Gastrocnemius medialis (tissue), 4 donors: Measurements from ENCODE around the gene TNS1. TPM values are rescaled to one million over a fixed set of nuclear protein-coding genes. Genes with fewer than 3 reads are reported as not detected.

Experiments
- ATAC-seq, 2 donors: fragments of 150-250 bp; one replicate each; pipeline ENCODE4 v1.9.1; 2016
- DNase-seq, 2 donors: peaks; one replicate each; pipeline ENCODE4 v3.0.0-alpha.2; 2019
- H3K27ac ChIP-seq, 4 donors: fragments of 200-600 bp; sonication (generic); 1 replicate in 1 of 4; 2 replicates in 3 of 4; pipeline ENCODE4 v1.5.1; 2016 to 2018; ENCODE audit warnings: mild to moderate bottlenecking in 2 of 4, moderate library complexity in 1 of 4
- H3K27me3 ChIP-seq, 3 donors: fragments of 200-600 bp; sonication (generic) in 2 of 3; 1 replicate in 1 of 3; 2 replicates in 2 of 3; pipeline versions ENCODE4 v1.5.1 to v1.6.0; 2016 to 2019; ENCODE audit warnings: mild to moderate bottlenecking in 1 of 3, moderate library complexity in 1 of 3
- H3K36me3 ChIP-seq, 2 donors: fragments of 200-600 bp; sonication (generic) in 1 of 2; one replicate each; pipeline ENCODE4 v1.5.1; 2017 to 2018
- H3K4me1 ChIP-seq, 2 donors: fragments of 200-600 bp; sonication (generic) in 1 of 2; one replicate each; pipeline ENCODE4 v1.5.1; 2016 to 2017; ENCODE audit warnings: mild to moderate bottlenecking in 2 of 2
- H3K4me3 ChIP-seq, 4 donors: fragments of 200-600 bp; sonication (generic) in 3 of 4; 1 replicate in 1 of 4; 2 replicates in 3 of 4; pipeline ENCODE4 v1.5.1; 2016 to 2019; ENCODE audit warnings: mild to moderate bottlenecking in 2 of 4
- H3K9me3 ChIP-seq, 3 donors: fragments of 200-600 bp; sonication (generic) in 2 of 3; 1 replicate in 1 of 3; 2 replicates in 2 of 3; pipeline ENCODE4 v1.5.1; 2016 to 2019
- CTCF ChIP-seq, 5 experiments: fragments of 450-650 bp in 3 of 5; fragments of 200-600 bp in 2 of 5; sonication (generic) in 2 of 5; IDR thresholded peaks in 4 of 5; conservative IDR thresholded peaks in 1 of 5; 1 replicate in 4 of 5; 2 replicates in 1 of 5; pipeline ENCODE4 v1.5.1; 2016 to 2019; ENCODE audit warnings: antibody characterized with exemption in 5 of 5, mild to moderate bottlenecking in 3 of 5, moderate library complexity in 3 of 5
- POLR2A ChIP-seq, 2 donors: fragments of 450-650 bp; IDR thresholded peaks; one replicate each; pipeline ENCODE4 v1.6.1; 2017; ENCODE audit warnings: antibody characterized with exemption in 2 of 2, mild to moderate bottlenecking in 2 of 2, moderate library complexity in 2 of 2
- in situ Hi-C, 4 donors: fragments of 200-750 bp; cut with MboI; loops; one replicate each; pipeline versions ENCODE4 v1.15.0 to v1.8.0; 2017; ENCODE audit warnings: low sequenced_read_pairs in 4 of 4
- intact Hi-C: fragments of 100-400 bp; cut with DNase I; formaldehyde crosslinking; loops from one replicate; pipeline ENCODE4 v1.15.1; 2023; ENCODE audit warnings: low total_unique reads
- total RNA-seq, 4 donors: library from RNA; depleted of rRNA; stranded (reverse); fragments of >200 nt; gene quantifications; one replicate each; pipeline versions ENCODE4 v1.1.0 to v1.2.3, GENCODE V29; 2016

Gene TNS1
- total RNA-seq, 4 donors from 2014 or later, result 407 to 670 (median 484) TPM

GRCh38 chr2:217919781-217920351, 82.9 kb downstream of the TNS1 start:
- ATAC-seq (no peak), DNase-seq (no peak)
- Histone ChIP-seq H3K36me3 (no peaks in the 10 kb centered on the region), H3K4me1 (peaks cover 85 to 99% of the 10 kb centered on the region in 2 donors), H3K4me3 (no peak overlapping the region), H3K27me3 (no peaks in the 10 kb centered on the region), H3K27ac (peak overlapping the region; percentile 87 to 94 (median 92)), H3K9me3 (no peaks in the 10 kb centered on the region)
- in situ Hi-C loops (no loop called here), intact Hi-C loops (no loop called here)
- TF ChIP-seq POLR2A (IDR thresholded peaks at IDR 0.05), result no peak
- TF ChIP-seq CTCF (IDR thresholded peaks at IDR 0.05 in 4 of 5, conservative IDR thresholded peaks at IDR 0.05 in 1 of 5), result no peak

- H3K4me1 ChIP-seq, result peaks cover 92 to 99% of the 10 kb centered on the region in 2 donors
- no peaks in the 10 kb centered on the region for H3K36me3 ChIP-seq
- peak overlapping the region; percentile 87 to 94 (median 92) for H3K27ac ChIP-seq
- intact Hi-C loops, result no loop called here
- ATAC-seq (no peak), DNase-seq (no peak)
- in situ Hi-C loops, result no loop called here
- H3K9me3 ChIP-seq, result no peaks in the 10 kb centered on the region
- no peaks in the 10 kb centered on the region for H3K27me3 ChIP-seq
- TF ChIP-seq CTCF (IDR thresholded peaks at IDR 0.05 in 4 of 5, conservative IDR thresholded peaks at IDR 0.05 in 1 of 5) (no peak), POLR2A (IDR thresholded peaks at IDR 0.05) (no peak)
- H3K4me3 ChIP-seq, result no peak overlapping the region
Measured at GRCh38 chr2:217919204-217919603, 83.6 kb downstream of the TNS1 start.

GRCh38 chr2:217918308-217919024, 84.3 kb downstream of the TNS1 start:
- no peak overlapping the region for H3K4me3 ChIP-seq
- in situ Hi-C loops, result no loop called here
- intact Hi-C loops, result no loop called here
- H3K4me1 ChIP-seq, result peaks cover 92 to 99% of the 10 kb centered on the region in 2 donors
- DNase-seq, result no peak
- no peaks in the 10 kb centered on the region for H3K9me3 ChIP-seq
- no peaks in the 10 kb centered on the region for H3K27me3 ChIP-seq
- TF ChIP-seq CTCF (IDR thresholded peaks at IDR 0.05 in 4 of 5, conservative IDR thresholded peaks at IDR 0.05 in 1 of 5), result peak in 2 of 5 experiments; percentile 16 to 25
- no peak for TF ChIP-seq POLR2A (IDR thresholded peaks at IDR 0.05)
- no peaks in the 10 kb centered on the region for H3K36me3 ChIP-seq
- peak overlapping the region; percentile 87 to 94 (median 92) for H3K27ac ChIP-seq
- no peak for ATAC-seq

- peak overlapping the region; percentile 87 to 94 (median 92) for H3K27ac ChIP-seq
- peak in 1 of 2 donors; percentile 70 for DNase-seq
- H3K27me3 ChIP-seq, result no peaks in the 10 kb centered on the region
- ATAC-seq, result peak; percentile 13 to 40
- no peaks in the 10 kb centered on the region for H3K9me3 ChIP-seq
- peaks cover 93 to 99% of the 10 kb centered on the region in 2 donors for H3K4me1 ChIP-seq
- no peaks in the 10 kb centered on the region for H3K36me3 ChIP-seq
- intact Hi-C loops (no loop called here), in situ Hi-C loops (no loop called here)
- H3K4me3 ChIP-seq, result no peak overlapping the region
- TF ChIP-seq CTCF (IDR thresholded peaks at IDR 0.05 in 4 of 5, conservative IDR thresholded peaks at IDR 0.05 in 1 of 5) (no peak), POLR2A (IDR thresholded peaks at IDR 0.05) (peak in 1 of 2 donors; percentile 22)
Measured at GRCh38 chr2:217916504-217917254, 86.1 kb downstream of the TNS1 start.
